GM15510 (cell line): ENCODE results near the gene OPCML.

Source experiments
- POLR2A ChIP-seq: IDR thresholded peaks from 3 replicates; pipeline ENCODE4 v1.6.1; 2011; ENCODE audit warnings: borderline replicate concordance; ENCODE audit not compliant: insufficient read length; ENCODE audit errors: extremely low read depth

Gene OPCML

GRCh38 chr11:132595711-132596134 lies 936.6 kb downstream of the OPCML start:
- TF ChIP-seq POLR2A = no peak

GRCh38 chr11:132595246-132595645 lies 937.1 kb downstream of the OPCML start:
- no peak for TF ChIP-seq POLR2A

- no peak for TF ChIP-seq POLR2A
These were observed 941.3 kb downstream of the OPCML start for GRCh38 chr11:132590986-132591385.

- no peak for TF ChIP-seq POLR2A
These were observed 941.7 kb downstream of the OPCML start for GRCh38 chr11:132590554-132590953.

GRCh38 chr11:132589791-132590190 lies 942.5 kb downstream of the OPCML start:
- no peak for TF ChIP-seq POLR2A

GRCh38 chr11:132588366-132588765 lies 943.9 kb downstream of the OPCML start:
- no peak for TF ChIP-seq POLR2A

- no peak for TF ChIP-seq POLR2A
These were observed 944.6 kb downstream of the OPCML start for GRCh38 chr11:132587716-132588115.

GRCh38 chr11:132586801-132587200 lies 945.5 kb downstream of the OPCML start:
- TF ChIP-seq POLR2A = no peak

- TF ChIP-seq POLR2A = no peak
These were observed 952.5 kb downstream of the OPCML start for GRCh38 chr11:132579634-132580327.

- TF ChIP-seq POLR2A = no peak
These were observed 953.2 kb downstream of the OPCML start for GRCh38 chr11:132579136-132579535.

GRCh38 chr11:132578580-132578979 lies 953.7 kb downstream of the OPCML start:
- no peak for TF ChIP-seq POLR2A

- TF ChIP-seq POLR2A = no peak
These were observed 955.6 kb downstream of the OPCML start for GRCh38 chr11:132576706-132577105.

GRCh38 chr11:132564091-132564885 lies 968.0 kb downstream of the OPCML start:
- TF ChIP-seq POLR2A = no peak

GRCh38 chr11:132563050-132563449 lies 969.3 kb downstream of the OPCML start:
- TF ChIP-seq POLR2A = no peak

- no peak for TF ChIP-seq POLR2A
These were observed 970.4 kb downstream of the OPCML start for GRCh38 chr11:132561937-132562336.
